Measurements from ENCODE around the gene RHOV.
"Not testable (repeated sequence)": the region's sequence is repeated elsewhere in the genome, so short reads cannot be mapped to it uniquely, and the experiment has no call there.

Gene RHOV

GRCh38 chr15:40872791-40873693, 992 bp downstream of the RHOV start:
- no peak for DNase-seq (ENCODE audit: low read depth)

- no peak for DNase-seq (ENCODE audit: low read depth)
These were observed 2.1 kb downstream of the RHOV start for GRCh38 chr15:40871749-40872617.

- no peak for DNase-seq (ENCODE audit: low read depth)
These were observed 3.3 kb downstream of the RHOV start for GRCh38 chr15:40870716-40871115.

DNA sequence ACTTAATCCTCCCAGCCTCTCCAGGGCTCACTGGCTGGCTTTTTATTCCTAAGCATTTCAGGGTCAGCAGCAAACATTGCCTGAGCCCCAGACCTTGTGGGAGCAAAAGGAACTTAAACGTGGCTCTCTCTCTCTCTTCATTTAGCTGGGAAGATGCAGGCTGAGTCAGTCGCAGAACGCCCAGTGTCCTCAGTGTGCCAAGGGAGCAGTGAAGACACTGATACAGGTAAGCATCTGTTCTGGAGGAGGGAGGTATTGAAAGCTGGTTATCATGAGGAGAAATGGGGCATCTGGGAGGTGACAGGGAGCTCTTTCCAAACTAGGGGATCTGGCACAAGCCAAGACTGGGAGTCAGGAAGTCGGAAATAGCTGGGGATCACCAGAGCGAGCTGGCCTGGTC, 4.3 kb downstream of the RHOV start:
- DNase-seq (ENCODE audit: low read depth) = no peak

DNA sequence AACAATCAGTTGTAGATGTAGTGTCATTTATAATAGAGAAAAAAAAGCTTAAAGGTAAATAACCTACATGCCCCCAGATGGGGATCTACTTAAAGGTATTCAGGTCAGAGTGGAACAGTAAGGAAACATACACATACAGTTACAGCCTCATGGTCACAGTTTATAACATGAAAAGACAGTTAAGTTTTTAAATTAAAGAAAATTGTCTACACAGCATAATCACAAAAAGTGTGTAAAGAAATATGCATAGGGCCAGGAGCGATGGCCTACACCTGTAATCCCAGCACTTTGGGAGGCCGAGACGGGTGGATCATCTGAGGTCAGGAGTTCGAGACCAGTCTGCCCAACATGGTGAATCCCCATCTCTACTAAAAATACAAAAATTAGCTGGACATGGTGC, 6.8 kb downstream of the RHOV start:
- no peak for DNase-seq (ENCODE audit: low read depth)

GRCh38 chr15:40863660-40864270, 10.3 kb downstream of the RHOV start:
- no peak for DNase-seq (ENCODE audit: low read depth)

DNA sequence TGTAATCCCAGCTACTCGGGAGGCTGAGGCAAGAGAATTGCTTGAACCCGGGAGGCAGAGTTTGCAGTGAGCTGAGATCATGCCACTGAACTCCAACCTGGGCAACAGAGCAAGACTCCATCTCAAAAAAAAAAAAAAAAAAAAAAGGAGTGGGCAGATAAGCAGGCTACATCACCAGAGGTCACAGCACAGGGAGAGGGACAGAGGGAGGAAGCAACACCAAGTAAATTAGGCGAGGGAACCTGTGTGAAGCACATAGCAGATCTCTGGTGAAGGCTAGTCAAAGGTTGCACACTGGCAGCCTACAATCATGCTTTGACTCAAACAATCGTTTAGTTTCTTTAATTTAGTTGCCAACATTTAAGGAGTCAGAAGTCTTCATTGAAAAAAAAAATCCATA, 12.9 kb downstream of the RHOV start:
- not testable (repeated sequence) for DNase-seq (ENCODE audit: low read depth)

DNA sequence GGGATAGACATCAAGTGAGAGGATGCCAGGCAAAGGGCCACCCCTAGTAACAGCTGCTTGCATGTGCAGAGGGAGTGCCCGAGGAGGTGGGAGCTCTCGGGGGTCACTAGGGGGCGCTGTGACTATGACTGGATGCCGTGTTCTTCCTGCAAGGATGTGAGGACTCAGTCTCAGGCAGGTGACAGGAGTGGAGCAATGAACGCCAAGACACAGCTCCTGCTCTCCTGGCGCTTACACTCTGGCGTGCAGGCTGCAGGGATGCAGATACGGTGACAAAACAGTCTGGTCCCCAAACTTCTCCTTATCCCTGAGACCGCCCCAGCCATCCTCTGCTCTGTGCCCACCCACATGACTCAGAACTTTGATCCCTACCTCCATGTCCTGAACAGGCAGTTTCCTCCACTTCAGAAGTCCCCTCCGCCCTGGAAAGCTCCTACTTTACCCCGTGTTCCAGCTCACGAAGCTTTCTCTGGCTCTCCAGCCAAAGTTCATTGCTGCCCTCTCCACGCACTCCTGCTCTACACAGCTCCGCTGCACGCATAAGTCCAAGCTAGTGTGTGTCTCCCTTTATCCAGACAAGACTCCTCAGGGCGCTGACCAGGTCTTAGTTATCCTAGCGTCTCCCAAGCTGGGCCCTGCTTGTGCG, 14.7 kb downstream of the RHOV start:
- DNase-seq (ENCODE audit: low read depth) = peak; percentile 75

- DNase-seq (ENCODE audit: low read depth) = no peak
These were observed 15.3 kb downstream of the RHOV start for GRCh38 chr15:40858706-40859105.

- DNase-seq (ENCODE audit: low read depth) = peak; percentile 49
These were observed 16.3 kb downstream of the RHOV start for GRCh38 chr15:40857601-40858341.

DNA sequence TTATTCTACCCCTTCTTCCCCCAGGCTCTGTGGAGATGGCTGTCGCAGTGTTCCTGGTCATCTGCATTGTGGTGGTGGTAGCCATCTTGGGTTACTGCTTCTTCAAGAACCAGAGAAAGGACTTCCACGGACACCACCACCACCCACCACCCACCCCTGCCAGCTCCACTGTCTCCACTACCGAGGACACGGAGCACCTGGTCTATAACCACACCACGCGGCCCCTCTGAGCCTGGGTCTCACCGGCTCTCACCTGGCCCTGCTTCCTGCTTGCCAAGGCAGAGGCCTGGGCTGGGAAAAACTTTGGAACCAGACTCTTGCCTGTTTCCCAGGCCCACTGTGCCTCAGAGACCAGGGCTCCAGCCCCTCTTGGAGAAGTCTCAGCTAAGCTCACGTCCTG, 17.3 kb downstream of the RHOV start:
- no peak for DNase-seq (ENCODE audit: low read depth)

- DNase-seq (ENCODE audit: low read depth) = no peak
These were observed 18.3 kb downstream of the RHOV start for GRCh38 chr15:40855706-40856234.

GRCh38 chr15:40854161-40854560, 19.9 kb downstream of the RHOV start:
- no peak for DNase-seq (ENCODE audit: low read depth)

DNA sequence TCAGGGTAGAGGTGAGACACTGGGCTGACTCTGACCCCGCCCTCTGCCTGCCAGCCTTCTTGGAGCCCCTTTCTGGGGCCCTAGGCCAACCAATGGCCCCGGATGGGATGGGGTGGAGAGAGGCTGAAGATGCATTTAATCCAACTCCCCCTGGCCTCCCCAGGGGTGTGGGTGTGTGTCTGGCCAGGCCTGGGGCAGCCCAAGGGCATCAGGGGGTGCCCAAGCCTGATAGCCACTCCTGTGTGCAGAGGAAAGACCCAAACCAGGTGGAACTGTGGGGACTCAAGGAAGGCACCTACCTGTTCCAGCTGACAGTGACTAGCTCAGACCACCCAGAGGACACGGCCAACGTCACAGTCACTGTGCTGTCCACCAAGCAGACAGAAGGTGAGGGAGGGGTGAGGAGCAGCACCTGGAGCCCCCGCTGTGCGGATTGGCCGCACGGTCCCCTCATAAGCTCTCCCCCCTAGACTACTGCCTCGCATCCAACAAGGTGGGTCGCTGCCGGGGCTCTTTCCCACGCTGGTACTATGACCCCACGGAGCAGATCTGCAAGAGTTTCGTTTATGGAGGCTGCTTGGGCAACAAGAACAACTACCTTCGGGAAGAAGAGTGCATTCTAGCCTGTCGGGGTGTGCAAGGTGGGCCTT, 20.7 kb downstream of the RHOV start:
- DNase-seq (ENCODE audit: low read depth) = no peak

DNA sequence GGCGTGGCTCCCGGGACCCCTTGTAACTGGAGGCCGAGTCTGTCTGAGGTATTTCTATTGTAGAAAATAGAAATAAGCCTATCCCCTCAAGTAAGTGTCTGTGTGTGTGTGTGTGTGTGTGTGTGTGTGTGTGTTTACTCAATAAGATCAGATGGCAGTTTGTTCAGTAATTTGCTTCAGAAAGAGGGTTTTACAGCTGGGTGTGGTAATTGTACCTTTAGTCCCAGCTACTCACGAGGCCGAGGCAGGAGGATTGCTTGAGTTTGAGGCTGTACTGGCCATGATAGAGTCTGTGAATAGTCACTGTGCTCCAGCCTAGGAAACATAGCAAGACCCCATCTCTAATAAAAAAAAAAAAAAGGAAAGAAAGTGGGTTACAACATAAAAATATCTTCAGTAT, 21.5 kb downstream of the RHOV start:
- no peak for DNase-seq (ENCODE audit: low read depth)

GRCh38 chr15:40850576-40851112, 23.4 kb downstream of the RHOV start:
- DNase-seq (ENCODE audit: low read depth) = no peak

DNA sequence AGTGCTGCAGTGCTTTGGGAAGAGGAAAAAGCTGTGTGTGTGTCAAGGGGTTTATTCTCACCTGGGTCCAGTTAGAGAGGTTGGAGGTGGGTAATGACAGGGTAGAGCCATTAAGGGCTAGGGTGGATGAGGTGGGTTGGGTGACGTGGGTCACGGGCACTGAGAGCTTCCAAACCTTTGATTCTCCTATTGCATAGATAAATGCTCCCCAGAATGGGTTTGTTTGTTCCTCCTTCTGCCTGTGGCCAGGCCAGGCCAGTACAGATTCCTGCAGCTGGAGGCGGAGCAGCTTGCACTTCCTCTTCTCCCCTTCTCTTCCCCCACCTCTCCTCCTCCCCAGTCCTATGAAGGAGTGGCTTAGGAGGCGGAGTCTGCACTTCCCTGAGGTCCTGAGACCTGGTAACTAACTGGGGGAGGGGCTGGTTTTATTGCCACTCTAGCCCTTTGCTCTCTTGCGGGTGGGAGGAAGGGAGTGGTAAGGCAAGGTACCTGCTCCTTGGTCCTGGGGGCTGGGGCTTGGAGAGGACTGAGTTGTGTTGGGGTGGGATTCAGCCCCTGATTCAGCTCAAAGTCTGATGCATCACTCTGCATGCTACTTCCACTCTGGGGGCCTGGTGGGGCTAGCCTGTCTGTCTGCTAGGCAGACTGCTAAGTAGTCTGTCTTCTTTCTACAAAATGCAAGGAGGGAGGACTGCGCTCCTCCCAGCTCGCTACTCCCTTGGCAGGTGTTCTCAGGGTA, 26.6 kb downstream of the RHOV start:
- DNase-seq (ENCODE audit: low read depth) = peak; percentile 68

DNA sequence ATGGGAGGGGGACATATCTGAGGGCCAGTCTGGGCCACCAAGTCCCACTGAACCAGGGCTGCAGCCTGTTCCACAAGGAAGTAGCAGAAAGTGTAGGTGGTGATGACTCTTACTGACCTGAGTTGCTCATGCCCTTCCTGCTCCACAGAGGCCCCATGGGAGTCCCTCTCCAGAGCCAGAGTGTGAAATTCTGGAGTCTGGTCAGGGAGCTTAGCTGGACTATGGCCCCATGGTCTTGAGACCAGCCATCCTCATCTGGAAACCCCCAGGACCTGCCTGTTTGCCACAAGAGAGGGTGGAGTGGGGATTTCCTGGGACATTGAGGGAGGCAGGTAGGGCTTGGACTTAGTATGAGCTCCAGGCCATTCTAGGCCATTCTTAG, 27.2 kb downstream of the RHOV start:
- DNase-seq (ENCODE audit: low read depth) = no peak

DNA sequence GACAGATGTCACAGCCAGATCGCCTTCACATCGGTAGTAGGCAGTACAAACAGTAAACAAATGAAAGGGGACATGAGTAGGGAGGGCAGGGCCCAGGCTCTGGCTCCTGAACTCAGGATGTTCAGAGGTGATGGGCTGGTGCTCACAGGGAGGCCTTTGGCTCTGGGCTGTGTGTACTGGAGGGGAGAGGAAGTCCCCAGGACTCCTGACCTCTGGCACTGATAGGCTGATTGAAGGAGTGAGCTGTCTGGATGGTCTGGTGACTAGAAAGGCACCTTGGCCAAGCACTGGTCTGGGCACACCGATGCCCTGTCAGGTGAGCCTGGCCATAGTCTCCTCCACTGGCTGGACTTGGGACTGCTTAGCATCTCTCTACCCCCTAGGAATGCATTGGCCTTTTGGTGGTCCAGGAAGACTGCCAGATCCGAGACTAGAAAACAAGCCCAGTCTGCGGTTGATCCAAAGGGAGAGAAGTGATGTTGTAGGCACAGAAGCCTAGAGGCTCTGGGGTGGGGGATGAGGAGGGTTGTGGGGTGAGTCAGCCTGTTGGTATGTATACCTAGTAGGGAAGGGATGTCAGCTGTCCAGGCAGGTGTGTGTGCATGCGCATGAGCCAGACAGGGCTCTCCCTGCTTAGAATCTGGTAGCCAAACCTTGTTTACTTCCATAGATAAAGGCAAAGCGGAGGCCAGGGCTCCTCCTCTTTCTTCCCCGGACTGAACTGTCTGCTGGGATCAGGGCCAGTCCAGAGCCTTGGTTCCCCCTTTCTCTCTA, 28.3 kb downstream of the RHOV start:
- DNase-seq (ENCODE audit: low read depth) = no peak
